HepG2 (cell line): ENCODE measurements around the gene MDFIC. TPM values are rescaled to one million over a fixed set of nuclear protein-coding genes. Genes with fewer than 3 reads are reported as not detected.

ENCODE experiments used
- ATAC-seq: fragments of 200-7000 bp; cut with Tn5 transposase; 3 replicates; pipeline ENCODE4 v1.9.1; 2020; ENCODE audit warnings: mild to moderate bottlenecking, moderate library complexity
- BruUV-seq: library from RNA; stranded (reverse); fragments of 400-500 nt; replicated peaks from 2 replicates; lab custom pipeline; 2021; lab: Mats Ljungman, UMichigan
- CTCF ChIA-PET: fragments of 300-600 bp; formaldehyde crosslinking; extraction: SDS; loops from one replicate; lab custom pipeline; 2021; ENCODE audit warnings: low total read pairs, inconsistent platforms, low intra/inter-chr PET ratio; lab: Yijun Ruan, JAX
- POLR2A ChIA-PET: fragments of 350-600 bp; sonication (Branson Sonifier 250); formaldehyde crosslinking; loops from one replicate; lab custom pipeline; 2020; ENCODE audit warnings: antibody characterized with exemption, inconsistent platforms; lab: Yijun Ruan, JAX
- DNase-seq: peaks from one replicate; pipeline ENCODE4 v3.0.0-alpha.2; 2015; ENCODE audit warnings: low spot score
- FAIRE-seq: peaks from 3 replicates; lab custom pipeline; 2011; peaks lifted over from hg19 to GRCh38; lab: Jason Lieb, UNC
- H2AFZ ChIP-seq: one replicate; pipeline ENCODE4 v1.6.1; 2011; ENCODE audit warnings: low read length, inconsistent platforms
- H3K27ac ChIP-seq: fragments of 300-600 bp; 3 replicates; pipeline ENCODE4 v1.8.0; 2011; ENCODE audit warnings: mixed run types, mild to moderate bottlenecking, mixed read lengths, low read length, inconsistent platforms; ENCODE audit not compliant: insufficient read depth; ENCODE audit errors: extremely low read length
- H3K27me3 ChIP-seq, 2 experiments: fragments of 200-600 bp in 1 of 2; 2 replicates in 1 of 2; 3 replicates in 1 of 2; pipeline versions ENCODE4 v1.6.0 to v1.8.0; 2011; ENCODE audit warnings: low read length in 2 of 2, mild to moderate bottlenecking in 2 of 2, moderate library complexity in 2 of 2, inconsistent platforms in 1 of 2; ENCODE audit not compliant: insufficient read depth in 2 of 2, control insufficient read depth in 1 of 2
- H3K36me3 ChIP-seq, 2 experiments: fragments of 200-600 bp in 1 of 2; replicated peaks in 1 of 2; 2 replicates in 1 of 2; 3 replicates in 1 of 2; pipeline versions ENCODE4 v1.5.1 to v1.8.0; 2011; ENCODE audit warnings: low read length in 2 of 2, inconsistent platforms in 1 of 2; ENCODE audit not compliant: insufficient read depth in 2 of 2, control insufficient read depth in 1 of 2
- H3K4me1 ChIP-seq: 2 replicates; pipeline ENCODE4 v1.5.1; 2012; ENCODE audit warnings: low read length, inconsistent platforms; ENCODE audit not compliant: insufficient read depth
- H3K4me2 ChIP-seq: 2 replicates; pipeline ENCODE4 v1.6.0; 2011; ENCODE audit warnings: low read depth, low read length, inconsistent platforms
- H3K4me3 ChIP-seq, 3 experiments: fragments of 200-600 bp in 1 of 3; sonication (generic), shearing (Covaris generic) in 1 of 3; replicated peaks in 1 of 3; 2 replicates each; pipeline ENCODE4 v1.5.1; 2011 to 2016; ENCODE audit warnings: low read length in 3 of 3, inconsistent platforms in 2 of 3, low read depth in 2 of 3, mild to moderate bottlenecking in 2 of 3, control low read depth in 1 of 3, mixed read lengths in 1 of 3; ENCODE audit not compliant: insufficient read depth in 1 of 3
- H3K79me2 ChIP-seq: one replicate; pipeline ENCODE4 v1.6.1; 2011; ENCODE audit warnings: low read length, inconsistent platforms; ENCODE audit not compliant: insufficient read depth
- H3K9ac ChIP-seq: 2 replicates; pipeline ENCODE4 v1.6.0; 2011; ENCODE audit warnings: mild to moderate bottlenecking, low read depth, low read length, inconsistent platforms; ENCODE audit not compliant: insufficient read depth
- H3K9me3 ChIP-seq: 2 replicates; pipeline ENCODE4 v1.5.1; 2012; ENCODE audit warnings: mild to moderate bottlenecking, low read length
- H4K20me1 ChIP-seq: 2 replicates; pipeline ENCODE4 v1.6.0; 2011; ENCODE audit warnings: inconsistent platforms, mild to moderate bottlenecking, low read length, moderate library complexity; ENCODE audit not compliant: insufficient read depth
- ATAD3A ChIP-seq: sonication (generic); formaldehyde crosslinking; IDR thresholded peaks from 2 replicates; pipeline ENCODE4 v1.4.0; 2020; ENCODE audit warnings: missing genetic modification reagents
- EP300 ChIP-seq, 3 experiments: sonication (generic) in 1 of 3; formaldehyde crosslinking in 1 of 3; IDR thresholded peaks; 2 replicates each; pipeline versions ENCODE4 v1.5.1 to v1.6.1; 2011 to 2020; ENCODE audit warnings: low read depth in 2 of 3, low read length in 2 of 3, borderline replicate concordance in 1 of 3, improper control_type of control experiment in 1 of 3, mild to moderate bottlenecking in 1 of 3, missing genetic modification reagents in 1 of 3, moderate library complexity in 1 of 3
- HOXA9 ChIP-seq: sonication (generic); formaldehyde crosslinking; IDR thresholded peaks from 2 replicates; pipeline ENCODE4 v1.8.1; 2022; ENCODE audit warnings: missing genetic modification reagents, mild to moderate bottlenecking, moderate library complexity, borderline replicate concordance
- IKZF4 ChIP-seq: sonication (generic); formaldehyde crosslinking; IDR thresholded peaks from 2 replicates; pipeline ENCODE4 v1.5.1; 2020; ENCODE audit warnings: borderline replicate concordance, mild to moderate bottlenecking, low read depth, missing genetic modification reagents; ENCODE audit errors: not compliant biosample characterization
- MBNL3 ChIP-seq: fragments of 250-450 bp; sonication (Bioruptor Pico); conservative IDR thresholded peaks from 2 replicates; pipeline ENCODE4 v1.8.0; 2022; ENCODE audit warnings: mild to moderate bottlenecking, inconsistent platforms
- XRCC5 ChIP-seq: fragments of 200-400 bp; formaldehyde crosslinking; optimal IDR thresholded peaks from 2 replicates; pipeline ENCODE3; 2017; ENCODE audit warnings: mild to moderate bottlenecking, low read length
- ZNF564 ChIP-seq: sonication (generic); formaldehyde crosslinking; IDR thresholded peaks from 2 replicates; pipeline ENCODE4 v1.8.1; 2023; ENCODE audit warnings: mild to moderate bottlenecking, missing genetic modification reagents
- ZNF777 ChIP-seq: sonication (generic); formaldehyde crosslinking; IDR thresholded peaks from 2 replicates; pipeline ENCODE4 v1.4.0; 2020; ENCODE audit warnings: missing genetic modification reagents
- WGBS: methylation state at CpG from one replicate; pipeline ENCODE4 v1.1.6; 2017; ENCODE audit warnings: low lambda C conversion rate; 5-methylcytosine and 5-hydroxymethylcytosine counted together
- in situ Hi-C: cut with HindIII; loops from 2 replicates; pipeline ENCODE4 v1.10.0; 2017; ENCODE audit warnings: low pct_unique_long_range_greater_than_20kb; ENCODE audit not compliant: extremely low pct_ligation_motif_present
- intact Hi-C: fragments of 100-400 bp; cut with micrococcal nuclease; formaldehyde crosslinking; loops from one replicate; pipeline ENCODE4 v1.10.0; 2022; ENCODE audit not compliant: unreplicated experiment
- polyA plus RNA-seq, 8 experiments: library from polyadenylated mRNA; depleted of rRNA in 3 of 8; stranded (reverse) in 7 of 8; unstranded in 1 of 8; fragments of >200 nt; fragmentation: Illumina TruSeq in 4 of 8; extraction: Trizol in 4 of 8; gene quantifications; 2 replicates each; pipeline versions ENCODE4 v1.2.1 to v1.2.3, GENCODE V29; 2011 to 2016; ENCODE audit warnings: low read depth in 4 of 8, missing spikeins in 1 of 8, mixed read lengths in 1 of 8; ENCODE audit not compliant: insufficient read depth in 1 of 8
- total RNA-seq, 5 experiments: library from RNA; depleted of rRNA; stranded (reverse); fragments of >200 nt; fragmentation: Illumina TruSeq; extraction: Trizol; gene quantifications; 2 replicates each; pipeline ENCODE4 v1.2.3, GENCODE V29; 2016; ENCODE audit warnings: low read depth in 1 of 5
- TF ChIP-seq, protein P1 (sequence below): IDR thresholded peaks from 2 replicates; pipeline ENCODE4 v1.6.1; 2016; ENCODE audit warnings: low read depth, borderline replicate concordance
- TF ChIP-seq, protein P2 (sequence below): IDR thresholded peaks from 2 replicates; pipeline ENCODE4 v1.6.1; 2016
- TF ChIP-seq, protein P3 (sequence below): IDR thresholded peaks from 2 replicates; pipeline ENCODE4 v1.6.1; 2016; ENCODE audit warnings: low read depth, missing genetic modification reagents, missing compliant biosample characterization
- TF ChIP-seq, protein P4 (sequence below): sonication (generic); formaldehyde crosslinking; conservative IDR thresholded peaks from 2 replicates; pipeline ENCODE4 v1.4.0; 2020; ENCODE audit warnings: mild to moderate bottlenecking, missing genetic modification reagents, moderate library complexity
- TF ChIP-seq, protein P5 (sequence below): sonication (generic); formaldehyde crosslinking; IDR thresholded peaks from 2 replicates; pipeline ENCODE4 v1.5.0; 2020; ENCODE audit warnings: missing genetic modification reagents, mild to moderate bottlenecking, borderline replicate concordance

The MDFIC gene
- total and polyA plus RNA-seq, 2 of the 13 experiments (the other 11 are each of a cell fraction or from before 2014, with no cell fraction given) = 0.13 TPM; not detected in 1

DNA sequence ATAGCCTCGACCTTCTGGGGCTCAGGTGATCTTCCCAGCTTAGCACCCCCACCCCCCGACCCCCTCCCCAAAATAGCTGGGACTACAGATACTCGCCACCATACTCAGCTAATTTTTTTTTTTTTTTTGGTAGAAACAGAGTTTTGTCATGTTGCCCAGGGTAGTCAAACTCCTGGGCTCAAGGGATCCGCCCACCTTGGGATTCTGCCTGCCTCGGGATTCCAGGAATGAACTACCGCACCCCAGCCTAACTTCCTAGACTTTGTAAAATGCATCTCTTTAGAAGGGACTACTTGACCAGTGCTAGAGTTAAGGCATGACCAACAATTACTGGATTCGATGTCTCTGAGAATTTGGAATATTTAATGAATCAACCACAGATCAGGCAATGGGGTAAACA is 85.9 kb downstream of the MDFIC start:
- H4K20me1 ChIP-seq = no peaks in the 10 kb centered on the region
- H3K9me3 ChIP-seq = no peaks in the 10 kb centered on the region
- intact Hi-C loops (no loop called here), in situ Hi-C loops (no loop called here)
- FAIRE-seq (no peak), ATAC-seq (no peak), DNase-seq (no peak)
- H3K4me1 ChIP-seq = peaks cover 7% of the 10 kb centered on the region
- no TSS peak for BruUV-seq
- ChIA-PET CTCF (no interaction called here), POLR2A (no interaction called here)
- H3K4me2 ChIP-seq = no peak overlapping the region
- no peak overlapping the region for H3K4me3 ChIP-seq
- no peak overlapping the region for H3K27ac ChIP-seq
- WGBS = 43% methylated on average over 7 of the region's 7 CpGs
- no peaks in the 10 kb centered on the region for H3K79me2 ChIP-seq
- H3K9ac ChIP-seq = no peak overlapping the region
- no peaks in the 10 kb centered on the region for H3K36me3 ChIP-seq
- H3K27me3 ChIP-seq = no peaks in the 10 kb centered on the region
- H2AFZ ChIP-seq = no peak overlapping the region
- TF ChIP-seq, protein P1, sequence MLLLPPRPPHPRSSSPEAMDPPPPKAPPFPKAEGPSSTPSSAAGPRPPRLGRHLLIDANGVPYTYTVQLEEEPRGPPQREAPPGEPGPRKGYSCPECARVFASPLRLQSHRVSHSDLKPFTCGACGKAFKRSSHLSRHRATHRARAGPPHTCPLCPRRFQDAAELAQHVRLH (CRISPR knock-in tag) = no peak
- no peak for TF ChIP-seq EP300 (IDR thresholded peaks at IDR 0.05; ENCODE audit: low read depth in 2 of 2, low read length in 2 of 2)
- no peak for TF ChIP-seq EP300 (CRISPR knock-in tag; IDR thresholded peaks at IDR 0.05; ENCODE audit: borderline replicate concordance)
- TF ChIP-seq HOXA9 (CRISPR knock-in tag) = no peak
- TF ChIP-seq, protein P2, sequence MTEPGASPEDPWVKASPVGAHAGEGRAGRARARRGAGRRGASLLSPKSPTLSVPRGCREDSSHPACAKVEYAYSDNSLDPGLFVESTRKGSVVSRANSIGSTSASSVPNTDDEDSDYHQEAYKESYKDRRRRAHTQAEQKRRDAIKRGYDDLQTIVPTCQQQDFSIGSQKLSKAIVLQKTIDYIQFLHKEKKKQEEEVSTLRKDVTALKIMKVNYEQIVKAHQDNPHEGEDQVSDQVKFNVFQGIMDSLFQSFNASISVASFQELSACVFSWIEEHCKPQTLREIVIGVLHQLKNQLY (CRISPR knock-in tag) = no peak
- TF ChIP-seq, protein P3, sequence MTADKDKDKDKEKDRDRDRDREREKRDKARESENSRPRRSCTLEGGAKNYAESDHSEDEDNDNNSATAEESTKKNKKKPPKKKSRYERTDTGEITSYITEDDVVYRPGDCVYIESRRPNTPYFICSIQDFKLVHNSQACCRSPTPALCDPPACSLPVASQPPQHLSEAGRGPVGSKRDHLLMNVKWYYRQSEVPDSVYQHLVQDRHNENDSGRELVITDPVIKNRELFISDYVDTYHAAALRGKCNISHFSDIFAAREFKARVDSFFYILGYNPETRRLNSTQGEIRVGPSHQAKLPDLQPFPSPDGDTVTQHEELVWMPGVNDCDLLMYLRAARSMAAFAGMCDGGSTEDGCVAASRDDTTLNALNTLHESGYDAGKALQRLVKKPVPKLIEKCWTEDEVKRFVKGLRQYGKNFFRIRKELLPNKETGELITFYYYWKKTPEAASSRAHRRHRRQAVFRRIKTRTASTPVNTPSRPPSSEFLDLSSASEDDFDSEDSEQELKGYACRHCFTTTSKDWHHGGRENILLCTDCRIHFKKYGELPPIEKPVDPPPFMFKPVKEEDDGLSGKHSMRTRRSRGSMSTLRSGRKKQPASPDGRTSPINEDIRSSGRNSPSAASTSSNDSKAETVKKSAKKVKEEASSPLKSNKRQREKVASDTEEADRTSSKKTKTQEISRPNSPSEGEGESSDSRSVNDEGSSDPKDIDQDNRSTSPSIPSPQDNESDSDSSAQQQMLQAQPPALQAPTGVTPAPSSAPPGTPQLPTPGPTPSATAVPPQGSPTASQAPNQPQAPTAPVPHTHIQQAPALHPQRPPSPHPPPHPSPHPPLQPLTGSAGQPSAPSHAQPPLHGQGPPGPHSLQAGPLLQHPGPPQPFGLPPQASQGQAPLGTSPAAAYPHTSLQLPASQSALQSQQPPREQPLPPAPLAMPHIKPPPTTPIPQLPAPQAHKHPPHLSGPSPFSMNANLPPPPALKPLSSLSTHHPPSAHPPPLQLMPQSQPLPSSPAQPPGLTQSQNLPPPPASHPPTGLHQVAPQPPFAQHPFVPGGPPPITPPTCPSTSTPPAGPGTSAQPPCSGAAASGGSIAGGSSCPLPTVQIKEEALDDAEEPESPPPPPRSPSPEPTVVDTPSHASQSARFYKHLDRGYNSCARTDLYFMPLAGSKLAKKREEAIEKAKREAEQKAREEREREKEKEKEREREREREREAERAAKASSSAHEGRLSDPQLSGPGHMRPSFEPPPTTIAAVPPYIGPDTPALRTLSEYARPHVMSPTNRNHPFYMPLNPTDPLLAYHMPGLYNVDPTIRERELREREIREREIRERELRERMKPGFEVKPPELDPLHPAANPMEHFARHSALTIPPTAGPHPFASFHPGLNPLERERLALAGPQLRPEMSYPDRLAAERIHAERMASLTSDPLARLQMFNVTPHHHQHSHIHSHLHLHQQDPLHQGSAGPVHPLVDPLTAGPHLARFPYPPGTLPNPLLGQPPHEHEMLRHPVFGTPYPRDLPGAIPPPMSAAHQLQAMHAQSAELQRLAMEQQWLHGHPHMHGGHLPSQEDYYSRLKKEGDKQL (CRISPR knock-in tag) = no peak
- no peak for TF ChIP-seq ATAD3A (CRISPR knock-in tag)
- no peak for TF ChIP-seq ZNF777 (CRISPR knock-in tag)
- TF ChIP-seq, protein P4, sequence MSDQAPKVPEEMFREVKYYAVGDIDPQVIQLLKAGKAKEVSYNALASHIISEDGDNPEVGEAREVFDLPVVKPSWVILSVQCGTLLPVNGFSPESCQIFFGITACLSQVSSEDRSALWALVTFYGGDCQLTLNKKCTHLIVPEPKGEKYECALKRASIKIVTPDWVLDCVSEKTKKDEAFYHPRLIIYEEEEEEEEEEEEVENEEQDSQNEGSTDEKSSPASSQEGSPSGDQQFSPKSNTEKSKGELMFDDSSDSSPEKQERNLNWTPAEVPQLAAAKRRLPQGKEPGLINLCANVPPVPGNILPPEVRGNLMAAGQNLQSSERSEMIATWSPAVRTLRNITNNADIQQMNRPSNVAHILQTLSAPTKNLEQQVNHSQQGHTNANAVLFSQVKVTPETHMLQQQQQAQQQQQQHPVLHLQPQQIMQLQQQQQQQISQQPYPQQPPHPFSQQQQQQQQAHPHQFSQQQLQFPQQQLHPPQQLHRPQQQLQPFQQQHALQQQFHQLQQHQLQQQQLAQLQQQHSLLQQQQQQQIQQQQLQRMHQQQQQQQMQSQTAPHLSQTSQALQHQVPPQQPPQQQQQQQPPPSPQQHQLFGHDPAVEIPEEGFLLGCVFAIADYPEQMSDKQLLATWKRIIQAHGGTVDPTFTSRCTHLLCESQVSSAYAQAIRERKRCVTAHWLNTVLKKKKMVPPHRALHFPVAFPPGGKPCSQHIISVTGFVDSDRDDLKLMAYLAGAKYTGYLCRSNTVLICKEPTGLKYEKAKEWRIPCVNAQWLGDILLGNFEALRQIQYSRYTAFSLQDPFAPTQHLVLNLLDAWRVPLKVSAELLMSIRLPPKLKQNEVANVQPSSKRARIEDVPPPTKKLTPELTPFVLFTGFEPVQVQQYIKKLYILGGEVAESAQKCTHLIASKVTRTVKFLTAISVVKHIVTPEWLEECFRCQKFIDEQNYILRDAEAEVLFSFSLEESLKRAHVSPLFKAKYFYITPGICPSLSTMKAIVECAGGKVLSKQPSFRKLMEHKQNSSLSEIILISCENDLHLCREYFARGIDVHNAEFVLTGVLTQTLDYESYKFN (CRISPR knock-in tag) = no peak
- TF ChIP-seq IKZF4 (CRISPR knock-in tag) = no peak
- TF ChIP-seq ZNF564 (CRISPR knock-in tag) = no peak
- TF ChIP-seq XRCC5 = no peak
- no peak for TF ChIP-seq MBNL3 (CRISPR knock-in tag)
- TF ChIP-seq, protein P5, sequence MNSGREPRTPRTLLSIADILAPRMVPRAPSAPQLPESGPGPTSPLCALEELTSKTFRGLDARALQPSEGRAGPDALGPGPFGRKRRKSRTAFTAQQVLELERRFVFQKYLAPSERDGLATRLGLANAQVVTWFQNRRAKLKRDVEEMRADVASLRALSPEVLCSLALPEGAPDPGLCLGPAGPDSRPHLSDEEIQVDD (CRISPR knock-in tag) = no peak
